H1 (cell line): ENCODE measurements around the gene ABCB10. TPM values are rescaled to one million over a fixed set of nuclear protein-coding genes. Genes with fewer than 3 reads are reported as not detected.

ENCODE experiments used
- CTCF ChIA-PET: fragments of 300-600 bp; sonication (Branson Sonifier 250); formaldehyde crosslinking; loops from one replicate; lab custom pipeline; 2021; ENCODE audit not compliant: partially characterized antibody; lab: Charles Lee
- POLR2A ChIA-PET: fragments of 300-600 bp; sonication (Branson Sonifier 250); formaldehyde crosslinking; loops from one replicate; lab custom pipeline; 2021; ENCODE audit warnings: inconsistent platforms; ENCODE audit not compliant: partially characterized antibody; lab: Charles Lee
- DNase-seq, 2 experiments: peaks; one replicate each; pipeline versions ENCODE4 v3.0.0 to v3.0.0-alpha.2; 2010 to 2022; ENCODE audit warnings: low spot score in 2 of 2, low read depth in 1 of 2, mixed read lengths in 1 of 2
- FAIRE-seq: peaks from 2 replicates; lab custom pipeline; 2011; peaks lifted over from hg19 to GRCh38; lab: Jason Lieb, UNC
- H2AFZ ChIP-seq: 2 replicates; pipeline ENCODE4 v1.8.1; 2012; ENCODE audit warnings: low read length, inconsistent platforms
- H2AK5ac ChIP-seq: 2 replicates; pipeline ENCODE4 v1.6.1; 2013; ENCODE audit warnings: low read depth, low read length
- H2BK120ac ChIP-seq: replicated peaks from 2 replicates; pipeline ENCODE3; 2013; ENCODE audit warnings: low read depth, low read length, inconsistent platforms
- H2BK12ac ChIP-seq: 2 replicates; pipeline ENCODE4 v1.6.1; 2013; ENCODE audit warnings: low read depth, low read length
- H2BK15ac ChIP-seq: 2 replicates; pipeline ENCODE4 v1.6.1; 2013; ENCODE audit warnings: low read length
- H2BK20ac ChIP-seq: 2 replicates; pipeline ENCODE4 v1.6.1; 2013; ENCODE audit warnings: low read length
- H2BK5ac ChIP-seq: 2 replicates; pipeline ENCODE4 v1.6.1; 2013; ENCODE audit warnings: low read depth, low read length
- H3K14ac ChIP-seq: 2 replicates; pipeline ENCODE4 v1.6.1; 2013; ENCODE audit warnings: inconsistent platforms; ENCODE audit not compliant: insufficient read length
- H3K18ac ChIP-seq: 2 replicates; pipeline ENCODE4 v1.6.1; 2013; ENCODE audit warnings: low read length; ENCODE audit errors: extremely low read depth
- H3K23ac ChIP-seq: 2 replicates; pipeline ENCODE4 v1.6.1; 2013; ENCODE audit warnings: inconsistent platforms; ENCODE audit not compliant: insufficient read length
- H3K23me2 ChIP-seq: 2 replicates; pipeline ENCODE4 v1.6.1; 2013; ENCODE audit warnings: low read depth, low read length
- H3K27ac ChIP-seq: 2 replicates; pipeline ENCODE4 v1.6.1; 2011; ENCODE audit warnings: low read depth, low read length, inconsistent platforms
- H3K27me3 ChIP-seq, 4 experiments: replicated peaks in 1 of 4; 1 replicate in 1 of 4; 2 replicates in 3 of 4; pipeline versions ENCODE4 v1.6.1 to v1.8.1; 2011 to 2013; ENCODE audit warnings: low read length in 3 of 4, mild to moderate bottlenecking in 3 of 4, inconsistent platforms in 2 of 4, mixed read lengths in 2 of 4, moderate library complexity in 1 of 4; ENCODE audit not compliant: control insufficient read depth in 3 of 4, insufficient read depth in 3 of 4; ENCODE audit errors: extremely low read depth in 1 of 4
- H3K36me3 ChIP-seq, 4 experiments: 2 replicates each; pipeline versions ENCODE4 v1.6.1 to v1.8.1; 2011 to 2013; ENCODE audit warnings: mild to moderate bottlenecking in 4 of 4, low read length in 3 of 4, moderate library complexity in 2 of 4, control low read depth in 1 of 4, inconsistent platforms in 1 of 4; ENCODE audit not compliant: insufficient read depth in 4 of 4, control insufficient read depth in 2 of 4
- H3K4ac ChIP-seq: replicated peaks from 2 replicates; pipeline ENCODE3; 2013; ENCODE audit warnings: low read length, low read depth, mixed read lengths, inconsistent platforms; ENCODE audit not compliant: insufficient read length
- H3K4me1 ChIP-seq, 4 experiments: replicated peaks in 1 of 4; 1 replicate in 1 of 4; 2 replicates in 3 of 4; pipeline versions ENCODE4 v1.6.1 to v1.8.1; 2011 to 2013; ENCODE audit warnings: low read length in 3 of 4, inconsistent platforms in 2 of 4, mixed read lengths in 1 of 4; ENCODE audit not compliant: insufficient read depth in 4 of 4, control insufficient read depth in 3 of 4
- H3K4me2 ChIP-seq, 2 experiments: 2 replicates each; pipeline versions ENCODE4 v1.6.1 to v1.8.1; 2011 to 2013; ENCODE audit warnings: low read depth in 2 of 2, low read length in 2 of 2, control low read depth in 1 of 2, inconsistent platforms in 1 of 2, mild to moderate bottlenecking in 1 of 2; ENCODE audit not compliant: insufficient read depth in 1 of 2
- H3K4me3 ChIP-seq, 4 experiments: fragments of 200-600, 300-600 bp in 1 of 4; sonication (generic), shearing (Covaris generic), sonication (Bioruptor Twin) in 1 of 4; 2 replicates each; pipeline versions ENCODE4 v1.5.1 to v1.8.1; 2011 to 2016; ENCODE audit warnings: low read length in 4 of 4, low read depth in 3 of 4, control low read depth in 2 of 4, inconsistent platforms in 2 of 4, mild to moderate bottlenecking in 2 of 4, mixed read lengths in 1 of 4, moderate library complexity in 1 of 4; ENCODE audit not compliant: insufficient read depth in 2 of 4; ENCODE audit errors: extremely low read depth in 1 of 4
- H3K56ac ChIP-seq: replicated peaks from 2 replicates; pipeline ENCODE3; 2013; ENCODE audit warnings: low read depth, mild to moderate bottlenecking, mixed read lengths, low read length, inconsistent platforms; ENCODE audit not compliant: insufficient read length
- H3K79me1 ChIP-seq: 2 replicates; pipeline ENCODE4 v1.6.1; 2013; ENCODE audit warnings: low read depth, low read length, control low read depth
- H3K79me2 ChIP-seq, 2 experiments: 2 replicates each; pipeline versions ENCODE4 v1.6.1 to v1.8.1; 2012 to 2013; ENCODE audit warnings: low read length in 2 of 2, mild to moderate bottlenecking in 2 of 2, inconsistent platforms in 1 of 2; ENCODE audit not compliant: insufficient read depth in 2 of 2, control insufficient read depth in 1 of 2
- H3K9ac ChIP-seq, 4 experiments: replicated peaks in 1 of 4; 1 replicate in 1 of 4; 2 replicates in 3 of 4; pipeline versions ENCODE4 v1.6.1 to v1.8.1; 2011 to 2013; ENCODE audit warnings: low read depth in 3 of 4, low read length in 3 of 4, control low read depth in 2 of 4, mild to moderate bottlenecking in 2 of 4, moderate library complexity in 2 of 4, inconsistent platforms in 1 of 4; ENCODE audit errors: extremely low read depth in 1 of 4
- H3K9me3 ChIP-seq, 2 experiments: 2 replicates each; pipeline versions ENCODE4 v1.6.1 to v1.8.1; 2012 to 2013; ENCODE audit warnings: mild to moderate bottlenecking in 2 of 2, moderate library complexity in 2 of 2, control low read depth in 1 of 2, inconsistent platforms in 1 of 2, low read depth in 1 of 2, low read length in 1 of 2, mixed read lengths in 1 of 2; ENCODE audit not compliant: insufficient read depth in 2 of 2
- H4K20me1 ChIP-seq, 2 experiments: replicated peaks in 1 of 2; 2 replicates each; pipeline versions ENCODE3 to v1.8.1; 2011 to 2013; ENCODE audit warnings: inconsistent platforms in 2 of 2, low read length in 2 of 2, mild to moderate bottlenecking in 1 of 2; ENCODE audit not compliant: insufficient read depth in 2 of 2, control insufficient read depth in 1 of 2
- H4K5ac ChIP-seq: 2 replicates; pipeline ENCODE4 v1.6.1; 2013; ENCODE audit warnings: low read length, low read depth, mixed read lengths, inconsistent platforms; ENCODE audit not compliant: insufficient read length
- H4K8ac ChIP-seq: 2 replicates; pipeline ENCODE4 v1.8.0; 2013; ENCODE audit warnings: mild to moderate bottlenecking, moderate library complexity, low read length, inconsistent platforms; ENCODE audit not compliant: insufficient read depth; ENCODE audit errors: extremely low read depth
- H4K91ac ChIP-seq: replicated peaks from 2 replicates; pipeline ENCODE3; 2013; ENCODE audit warnings: low read length, mixed read lengths, inconsistent platforms; ENCODE audit not compliant: insufficient read length
- ASH2L ChIP-seq: fragments of 200-600, 300-600 bp; sonication (generic); IDR thresholded peaks from one replicate; pipeline ENCODE4 v1.7.1; 2017; ENCODE audit warnings: low read length
- CBX8 ChIP-seq: fragments of 300-800, 300-1000 bp; sonication (generic); IDR thresholded peaks from 2 replicates; pipeline ENCODE4 v1.7.1; 2016; ENCODE audit warnings: low read depth, low read length, borderline replicate concordance
- CHD1 ChIP-seq: IDR thresholded peaks from 2 replicates; pipeline ENCODE4 v1.6.1; 2012; ENCODE audit warnings: low read depth, low read length, improper control_type of control experiment
- CHD2 ChIP-seq: IDR thresholded peaks from 2 replicates; pipeline ENCODE4 v1.6.1; 2012; ENCODE audit warnings: low read length, improper control_type of control experiment
- HDAC2 ChIP-seq, 2 experiments: fragments of 300-600 bp in 1 of 2; sonication (generic) in 1 of 2; IDR thresholded peaks; 2 replicates each; pipeline ENCODE4 v1.6.1; 2011 to 2012; ENCODE audit warnings: low read depth in 2 of 2, low read length in 2 of 2, mild to moderate bottlenecking in 2 of 2, moderate library complexity in 2 of 2, borderline replicate concordance in 1 of 2, inconsistent platforms in 1 of 2
- RFX5 ChIP-seq: IDR thresholded peaks from 2 replicates; pipeline ENCODE4 v1.6.1; 2011; ENCODE audit warnings: low read depth, low read length, improper control_type of control experiment, borderline replicate concordance
- SIRT6 ChIP-seq: IDR thresholded peaks from one replicate; pipeline ENCODE4 v1.7.1; 2012; ENCODE audit warnings: low read length, inconsistent platforms
- WGBS, 2 experiments: shearing (Covaris generic) in 1 of 2; methylation state at CpG; one replicate each; pipeline versions ENCODE4 v1.1.6 to v1.1.7; 2013 to 2015; ENCODE audit warnings: low lambda C conversion rate in 2 of 2, mixed read lengths in 2 of 2, inconsistent platforms in 1 of 2, low coverage in 1 of 2, missing lambda C conversion rate in 1 of 2; ENCODE audit not compliant: insufficient replicate concordance in 2 of 2, insufficient coverage in 1 of 2, insufficient read length in 1 of 2; ENCODE audit errors: extremely low coverage in 1 of 2, missing lambda C conversion rate in 1 of 2; 5-methylcytosine and 5-hydroxymethylcytosine counted together
- polyA plus RNA-seq, 7 experiments: library from polyadenylated mRNA; depleted of rRNA in 3 of 7; stranded (reverse) in 5 of 7; unstranded in 2 of 7; fragments of >200 nt in 5 of 7; fragments of 200-250 nt in 2 of 7; gene quantifications; 1 replicate in 5 of 7; 2 replicates in 1 of 7; 4 replicates in 1 of 7; pipeline versions ENCODE4 v1.2.1 to v1.2.3, GENCODE V29; 2011 to 2013; ENCODE audit warnings: missing spikeins in 2 of 7, mixed read lengths in 2 of 7
- total RNA-seq: library from RNA; stranded (reverse); fragmentation: NEBNext Ultra II Directional; extraction: Animal tissue kit (Norgen Biotek cat#: 25700); gene quantifications from 2 replicates; pipeline ENCODE4 v1.2.1, GENCODE V29; 2021
- TF ChIP-seq, protein P1 (sequence below): IDR thresholded peaks from 2 replicates; pipeline ENCODE4 v1.6.1; 2011; ENCODE audit warnings: low read length, improper control_type of control experiment
- TF ChIP-seq, protein P2 (sequence below): IDR thresholded peaks from 2 replicates; pipeline ENCODE4 v1.6.1; 2012; ENCODE audit warnings: inconsistent platforms

ABCB10 gene
- total and polyA plus RNA-seq, 2 of the 8 experiments (the other 6 are each of a cell fraction or from before 2014, with no cell fraction given), result 3.6 to 11.9 TPM

DNA sequence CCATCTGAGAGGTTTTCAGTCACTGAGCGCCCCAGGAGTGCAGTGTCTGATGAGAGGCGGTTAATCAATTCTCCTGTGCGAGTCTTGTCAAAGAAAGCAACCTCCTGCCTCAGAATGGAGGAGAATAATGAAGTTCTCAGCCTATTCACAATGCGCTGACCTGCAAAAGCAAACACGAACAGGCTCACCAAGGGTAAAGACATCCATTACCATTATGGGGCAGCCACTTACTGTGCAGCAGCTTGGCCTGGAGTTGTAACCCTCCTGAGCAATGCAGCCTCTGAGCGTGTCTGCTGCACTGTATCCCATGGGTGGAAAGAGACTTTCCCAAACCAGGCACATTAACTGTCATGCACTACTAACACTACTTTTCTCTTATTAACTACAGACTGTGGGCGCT, 11.0 kb downstream of the ABCB10 start:
- TF ChIP-seq, protein P1, sequence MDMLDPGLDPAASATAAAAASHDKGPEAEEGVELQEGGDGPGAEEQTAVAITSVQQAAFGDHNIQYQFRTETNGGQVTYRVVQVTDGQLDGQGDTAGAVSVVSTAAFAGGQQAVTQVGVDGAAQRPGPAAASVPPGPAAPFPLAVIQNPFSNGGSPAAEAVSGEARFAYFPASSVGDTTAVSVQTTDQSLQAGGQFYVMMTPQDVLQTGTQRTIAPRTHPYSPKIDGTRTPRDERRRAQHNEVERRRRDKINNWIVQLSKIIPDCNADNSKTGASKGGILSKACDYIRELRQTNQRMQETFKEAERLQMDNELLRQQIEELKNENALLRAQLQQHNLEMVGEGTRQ, result no peak
- TF ChIP-seq CBX8, result no peak
- TF ChIP-seq, protein P2, sequence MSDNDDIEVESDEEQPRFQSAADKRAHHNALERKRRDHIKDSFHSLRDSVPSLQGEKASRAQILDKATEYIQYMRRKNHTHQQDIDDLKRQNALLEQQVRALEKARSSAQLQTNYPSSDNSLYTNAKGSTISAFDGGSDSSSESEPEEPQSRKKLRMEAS, result no peak
- no peak for TF ChIP-seq RFX5
- no peak for TF ChIP-seq CHD2
- TF ChIP-seq HDAC2 (IDR thresholded peaks at IDR 0.05; ENCODE audit: borderline replicate concordance in 1 of 2, low read depth in 2 of 2, low read length in 2 of 2), result no peak
- TF ChIP-seq CHD1, result no peak
- TF ChIP-seq SIRT6, result no peak
- TF ChIP-seq ASH2L, result no peak
- Histone ChIP-seq H2AFZ (no peak overlapping the region), H2BK120ac (no peak overlapping the region), H3K9me3 (no peaks in the 10 kb centered on the region), H4K20me1 (no peaks in the 10 kb centered on the region), H2BK12ac (no peak overlapping the region), H2AK5ac (no peak overlapping the region), H3K9ac (0 out of 7 replicates have a peak overlapping the region, but pooled peaks of 1 of the 4 experiments have one; percentile 28), H2BK5ac (no peak overlapping the region), H3K14ac (no peak overlapping the region), H4K91ac (no peak overlapping the region), H3K27ac (no peak overlapping the region), H3K79me2 (no peaks in the 10 kb centered on the region), H3K23ac (no peak overlapping the region), H2BK15ac (no peak overlapping the region), H3K4ac (no peak overlapping the region), H3K23me2 (no peaks in the 10 kb centered on the region), H2BK20ac (no peak overlapping the region), H3K56ac (no peak overlapping the region), H3K4me1 (no peaks in the 10 kb centered on the region), H3K27me3 (no peaks in the 10 kb centered on the region), H4K5ac (no peak overlapping the region), H4K8ac (no peak overlapping the region), H3K4me2 (no peak overlapping the region), H3K36me3 (peaks cover 0 to 5% (median 4%) of the 10 kb centered on the region in 4 experiments; a peak in 3 of 8 replicates), H3K4me3 (no peak overlapping the region), H3K79me1 (no peaks in the 10 kb centered on the region), H3K18ac (no peak overlapping the region)
- POLR2A ChIA-PET, result no interaction called here
- DNase-seq, result no peak
- FAIRE-seq, result no peak
- CTCF ChIA-PET, result no interaction called here
- 94% methylated on average over 7 of the region's 7 CpGs; no CpG with 5 or more reads in 1 of the 2 experiments for WGBS, 2 experiments
